ENCODE data around the gene LSR. TPM values are rescaled to one million over a fixed set of nuclear protein-coding genes. Genes with fewer than 3 reads are reported as not detected.
"Not testable (repeated sequence)": the region's sequence is repeated elsewhere in the genome, so short reads cannot be mapped to it uniquely, and the experiment has no call there.

The LSR gene
- total RNA-seq, 2 experiments from 2014 or later: 8.2 to 11.2 TPM

DNA sequence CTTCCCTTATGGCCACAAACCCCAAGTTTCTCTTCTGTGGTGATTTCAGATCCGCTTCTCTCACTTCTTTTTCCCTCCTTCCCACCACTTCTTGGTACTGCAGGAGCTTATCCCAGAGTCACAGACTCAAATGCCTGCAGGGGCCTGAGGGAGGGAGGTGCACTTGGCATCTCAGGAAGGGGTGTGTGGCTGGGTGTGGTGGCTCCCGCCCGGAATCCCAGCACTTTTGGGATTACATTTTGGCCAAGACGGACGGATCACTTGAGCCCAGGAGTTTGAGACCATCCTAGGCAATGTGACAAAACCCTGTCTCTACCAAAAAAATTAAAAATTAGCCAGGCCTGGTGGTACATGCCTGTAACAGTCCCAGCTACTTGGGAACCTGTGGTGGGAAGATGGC, 25.5 kb downstream of the LSR start:
- intact Hi-C loops (cut with micrococcal nuclease): no loop called here
- no peak overlapping the region for H3K4me3 Mint-ChIP-seq
- H3K4me1 Mint-ChIP-seq (ENCODE audit: low read depth): peaks cover 12% of the 10 kb centered on the region
- H3K27ac Mint-ChIP-seq: no peak overlapping the region
- no peaks in the 10 kb centered on the region for H3K9me3 Mint-ChIP-seq
- DNase-seq: no peak
- no peaks in the 10 kb centered on the region for H3K27me3 Mint-ChIP-seq (ENCODE audit: low read depth)
- peaks cover 20% of the 10 kb centered on the region for H3K36me3 Mint-ChIP-seq (ENCODE audit: low read depth)
- CTCF ChIA-PET: interaction anchor here (0.6 to 1.3 kb wide), 2 partner anchors 10 to 63 kb away, joined by 3 to 5 read pairs; no protein-coding TSS in a partner anchor

DNA sequence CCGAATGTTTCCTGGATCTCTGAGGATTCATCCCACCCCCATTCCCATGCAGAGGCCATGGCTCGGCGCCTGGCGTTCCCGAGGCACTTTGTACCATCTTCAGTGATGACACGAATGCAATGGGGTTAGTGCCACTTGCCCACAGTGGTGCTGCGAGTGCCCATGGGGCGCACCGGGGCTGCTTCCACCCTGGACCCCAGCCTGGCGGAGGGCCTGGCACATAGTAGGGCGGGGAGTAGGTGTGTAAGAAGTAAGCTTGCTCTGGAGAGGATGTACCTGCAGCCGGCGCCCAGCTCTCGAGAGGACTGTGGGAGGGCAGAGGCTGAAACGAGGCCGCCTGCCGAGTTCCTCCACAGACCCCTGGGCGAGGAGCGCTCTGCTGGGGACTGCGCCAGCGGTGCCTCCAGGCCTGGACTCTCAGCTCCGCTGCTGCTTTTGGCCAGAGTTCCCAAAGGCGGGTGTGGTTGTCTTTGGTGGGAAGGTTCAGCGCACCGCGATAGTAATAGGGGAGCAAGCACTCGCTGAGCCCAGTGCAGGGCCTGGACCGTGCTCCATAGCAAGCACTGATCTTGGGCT, 28.0 kb downstream of the LSR start:
- Mint-ChIP-seq H3K27ac (no peak overlapping the region), H3K27me3 (ENCODE audit: low read depth) (no peaks in the 10 kb centered on the region), H3K4me3 (no peak overlapping the region), H3K9me3 (no peaks in the 10 kb centered on the region), H3K4me1 (ENCODE audit: low read depth) (peaks cover 6% of the 10 kb centered on the region), H3K36me3 (ENCODE audit: low read depth) (peaks cover 12% of the 10 kb centered on the region)
- CTCF ChIA-PET: interaction anchor here (1.5 kb wide), 1 partner anchor 135 kb away, joined by 4 read pairs; no protein-coding TSS in a partner anchor
- no peak for DNase-seq
- intact Hi-C loops (cut with micrococcal nuclease): no loop called here

DNA sequence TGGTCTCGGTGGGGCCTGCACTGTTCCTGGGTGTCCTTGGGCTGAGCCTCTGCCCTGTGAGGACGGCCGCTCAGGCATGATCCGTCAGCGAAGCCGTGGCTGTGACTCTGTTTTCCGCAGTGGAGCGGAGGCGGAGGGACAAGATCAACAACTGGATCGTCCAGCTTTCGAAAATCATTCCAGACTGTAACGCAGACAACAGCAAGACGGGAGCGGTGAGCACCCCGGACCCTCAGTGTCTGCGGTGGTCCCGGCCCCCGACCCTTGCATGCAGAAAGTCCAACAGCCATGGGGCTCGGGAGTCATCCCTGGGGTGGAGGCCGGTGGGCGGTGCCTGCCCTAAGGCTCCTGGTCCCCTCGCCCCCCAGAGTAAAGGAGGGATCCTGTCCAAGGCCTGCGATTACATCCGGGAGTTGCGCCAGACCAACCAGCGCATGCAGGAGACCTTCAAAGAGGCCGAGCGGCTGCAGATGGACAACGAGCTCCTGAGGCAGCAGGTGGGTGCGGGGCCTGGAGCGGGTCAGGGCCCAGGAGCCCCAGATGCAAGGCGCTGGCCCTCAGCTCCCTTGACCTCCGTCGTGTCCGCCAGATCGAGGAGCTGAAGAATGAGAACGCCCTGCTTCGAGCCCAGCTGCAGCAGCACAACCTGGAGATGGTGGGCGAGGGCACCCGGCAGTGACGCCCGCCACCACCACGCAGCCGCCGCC, 29.9 kb downstream of the LSR start:
- Mint-ChIP-seq H3K36me3 (ENCODE audit: low read depth) (peaks cover 4% of the 10 kb centered on the region), H3K27me3 (ENCODE audit: low read depth) (peaks cover 12% of the 10 kb centered on the region), H3K27ac (no peak overlapping the region), H3K9me3 (no peaks in the 10 kb centered on the region), H3K4me1 (ENCODE audit: low read depth) (peaks cover 4% of the 10 kb centered on the region), H3K4me3 (no peak overlapping the region)
- CTCF ChIA-PET: no interaction called here
- DNase-seq: no peak
- intact Hi-C loops (cut with micrococcal nuclease): no loop called here

DNA sequence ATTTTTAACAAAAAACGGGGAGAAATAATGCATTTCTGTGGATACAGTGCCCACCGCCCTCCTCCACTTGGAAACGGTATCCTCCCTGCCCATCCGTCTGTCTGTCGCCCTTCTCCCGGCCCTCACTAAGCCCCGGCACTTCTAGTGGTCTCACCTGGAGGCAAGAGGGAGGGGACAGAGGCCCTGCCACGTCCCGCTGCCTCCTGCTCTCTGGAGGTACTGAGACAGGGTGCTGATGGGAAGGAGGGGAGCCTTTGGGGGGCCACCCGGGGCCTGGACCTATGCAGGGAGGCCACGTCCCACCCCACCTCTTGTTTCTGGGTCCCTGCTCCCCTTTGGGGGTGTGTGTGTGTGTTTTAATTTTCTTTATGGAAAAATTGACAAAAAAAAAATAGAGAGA, 30.6 kb downstream of the LSR start:
- Mint-ChIP-seq H3K27me3 (ENCODE audit: low read depth) (peaks cover 12% of the 10 kb centered on the region), H3K4me1 (ENCODE audit: low read depth) (peaks cover 4% of the 10 kb centered on the region), H3K27ac (no peak overlapping the region), H3K9me3 (no peaks in the 10 kb centered on the region), H3K36me3 (ENCODE audit: low read depth) (peaks cover 4% of the 10 kb centered on the region), H3K4me3 (no peak overlapping the region)
- CTCF ChIA-PET: interaction anchor here (0.6 to 0.7 kb wide), 2 partner anchors 339 to 349 kb away, joined by 3 to 4 read pairs; no protein-coding TSS in a partner anchor
- intact Hi-C loops (cut with micrococcal nuclease): no loop called here
- no peak for DNase-seq

DNA sequence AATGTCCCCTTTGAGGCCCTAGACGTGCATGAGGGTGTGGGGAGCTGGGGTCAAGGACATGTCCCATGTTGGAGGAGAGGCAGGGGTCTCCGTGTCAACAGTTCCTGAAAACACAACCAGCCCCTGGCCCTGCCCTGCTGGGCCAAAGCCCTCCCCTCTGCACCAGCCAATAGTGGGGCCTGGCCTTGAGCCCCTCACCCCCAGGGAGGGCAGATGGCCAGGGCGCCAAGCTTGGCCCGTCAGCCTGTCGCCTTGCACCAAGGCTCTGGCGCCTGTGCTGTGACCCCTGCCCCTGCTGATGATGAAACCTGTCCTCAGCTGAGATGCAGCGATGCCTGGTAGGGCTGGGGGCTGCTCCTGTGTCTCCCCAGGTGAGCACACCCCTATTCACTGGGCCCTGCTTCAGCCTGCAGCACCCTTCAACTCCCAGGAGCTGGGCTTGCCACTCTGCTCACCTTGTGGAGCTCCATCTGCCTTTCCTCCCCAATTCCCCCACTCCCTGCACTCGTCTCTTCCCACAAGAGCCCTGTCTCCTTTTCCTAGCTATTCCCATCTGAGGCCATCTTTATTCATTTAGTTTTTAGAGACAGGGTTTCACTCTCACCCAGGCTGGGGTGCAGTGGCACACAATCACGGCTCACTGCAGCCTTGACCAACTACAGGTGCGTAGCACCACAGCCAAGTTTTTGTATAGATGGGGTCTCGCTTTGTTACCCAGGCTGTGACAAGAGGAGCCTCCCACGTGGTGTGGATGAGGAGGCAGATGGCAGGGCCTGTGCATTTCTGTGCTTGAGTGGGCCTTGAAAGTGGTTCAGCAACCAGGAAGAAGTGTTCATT, 31.4 kb downstream of the LSR start:
- intact Hi-C loops (cut with micrococcal nuclease): no loop called here
- no peak overlapping the region for H3K27ac Mint-ChIP-seq
- no peak overlapping the region for H3K4me3 Mint-ChIP-seq
- H3K27me3 Mint-ChIP-seq (ENCODE audit: low read depth): peaks cover 16% of the 10 kb centered on the region
- H3K4me1 Mint-ChIP-seq (ENCODE audit: low read depth): peaks cover 4% of the 10 kb centered on the region
- CTCF ChIA-PET: interaction anchor here (0.6 to 0.7 kb wide), 4 partner anchors 46 to 350 kb away, joined by 3 to 4 read pairs (median 3); no protein-coding TSS in a partner anchor
- H3K36me3 Mint-ChIP-seq (ENCODE audit: low read depth): peaks cover 4% of the 10 kb centered on the region
- no peaks in the 10 kb centered on the region for H3K9me3 Mint-ChIP-seq
- no peak for DNase-seq

DNA sequence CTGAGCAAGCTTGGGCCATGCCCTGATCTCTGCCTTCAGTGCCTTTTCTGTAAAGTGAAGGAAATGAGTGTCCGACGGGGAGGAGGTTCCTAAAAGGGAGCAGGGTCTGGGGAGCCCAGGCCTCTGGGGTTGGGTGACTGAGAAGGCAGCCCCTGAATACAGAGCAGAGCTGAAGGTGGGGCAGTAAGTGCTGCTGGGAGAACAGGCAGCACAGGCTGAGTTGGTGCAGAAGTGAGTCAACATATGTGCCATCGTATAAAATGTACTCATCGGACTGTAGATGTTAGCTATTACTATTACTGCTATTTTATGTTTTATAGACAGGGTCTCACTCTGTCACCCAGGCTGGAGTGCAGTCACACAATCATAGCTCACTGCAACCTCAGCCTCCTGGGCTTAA, 32.5 kb downstream of the LSR start:
- H3K9me3 Mint-ChIP-seq: no peaks in the 10 kb centered on the region
- CTCF ChIA-PET: no interaction called here

DNA sequence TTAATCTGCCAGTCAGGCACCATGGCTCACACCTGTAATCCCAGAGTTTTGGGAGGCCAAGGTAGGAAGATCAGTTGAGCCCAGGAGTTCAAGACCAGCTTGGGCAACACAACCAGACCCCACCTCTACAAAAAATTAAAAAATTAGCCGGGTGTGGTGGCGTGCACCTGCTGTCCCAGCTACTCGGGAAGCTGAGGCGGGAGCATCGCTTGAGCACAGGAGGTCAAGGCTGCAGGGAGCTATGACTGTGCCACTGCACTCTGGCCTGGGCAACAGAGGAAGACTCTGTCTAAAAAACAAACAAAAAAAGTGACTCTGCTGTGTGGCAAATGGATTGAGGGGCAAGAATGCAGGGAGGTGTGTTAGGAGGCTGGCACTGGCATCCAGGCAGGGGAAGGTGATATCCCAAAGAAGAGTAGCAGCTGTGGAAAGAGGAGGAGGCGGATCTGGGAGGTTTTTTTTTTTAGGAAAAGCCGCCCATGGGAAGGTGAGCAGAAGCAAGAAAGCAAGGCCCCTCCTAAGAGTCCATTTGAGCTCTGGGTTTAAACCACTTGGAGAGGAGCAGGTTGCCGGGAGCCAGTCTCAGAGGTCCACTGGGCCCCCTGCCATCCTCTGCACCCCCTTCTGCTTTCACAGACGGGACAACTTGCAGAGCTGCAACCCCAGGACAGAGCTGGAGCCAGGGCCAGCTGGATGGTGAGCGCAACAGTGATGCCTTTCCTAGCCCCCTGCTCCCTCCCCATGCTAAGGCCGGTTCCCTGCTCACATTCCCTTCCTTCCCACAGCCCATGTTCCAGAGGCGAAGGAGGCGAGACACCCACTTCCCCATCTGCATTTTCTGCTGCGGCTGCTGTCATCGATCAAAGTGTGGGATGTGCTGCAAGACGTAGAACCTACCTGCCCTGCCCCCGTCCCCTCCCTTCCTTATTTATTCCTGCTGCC, 35.6 kb downstream of the LSR start:
- H3K36me3 Mint-ChIP-seq (ENCODE audit: low read depth): no peaks in the 10 kb centered on the region

More for the DNA sequence above, 32.5 kb downstream of the LSR start:
- intact Hi-C loops (cut with micrococcal nuclease): no loop called here
- Mint-ChIP-seq H3K36me3 (ENCODE audit: low read depth) (peaks cover 4% of the 10 kb centered on the region), H3K27ac (no peak overlapping the region), H3K4me1 (ENCODE audit: low read depth) (peaks cover 4% of the 10 kb centered on the region), H3K4me3 (no peak overlapping the region), H3K27me3 (ENCODE audit: low read depth) (peaks cover 16% of the 10 kb centered on the region)
- DNase-seq: no peak

DNA sequence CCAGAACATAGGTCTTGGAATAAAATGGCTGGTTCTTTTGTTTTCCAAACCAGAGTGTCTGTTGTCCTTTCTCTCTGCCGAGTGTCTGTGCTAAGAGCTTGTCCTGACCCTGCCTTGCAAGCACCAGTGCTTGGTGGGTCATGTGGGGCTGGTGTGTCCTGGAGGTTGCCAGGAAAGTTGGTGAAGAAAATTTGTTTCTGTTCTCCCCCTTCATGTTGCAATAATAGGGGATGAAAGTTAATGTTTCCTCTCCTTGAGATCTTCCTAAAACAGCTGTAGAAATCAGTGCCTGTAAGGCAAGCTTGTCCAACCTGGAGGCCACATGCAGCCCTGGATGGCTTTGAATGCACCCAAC, 36.3 kb downstream of the LSR start:
- no peaks in the 10 kb centered on the region for H3K36me3 Mint-ChIP-seq (ENCODE audit: low read depth)
- H3K27me3 Mint-ChIP-seq (ENCODE audit: low read depth): peaks cover 16% of the 10 kb centered on the region
- intact Hi-C loops (cut with micrococcal nuclease): no loop called here
- no peaks in the 10 kb centered on the region for H3K9me3 Mint-ChIP-seq
- no peak overlapping the region for H3K27ac Mint-ChIP-seq
- no peak overlapping the region for H3K4me3 Mint-ChIP-seq
- CTCF ChIA-PET: interaction anchor here (0.9 kb wide), 1 partner anchor 68 kb away, joined by 3 read pairs; no protein-coding TSS in a partner anchor
- peaks cover 4% of the 10 kb centered on the region for H3K4me1 Mint-ChIP-seq (ENCODE audit: low read depth)
- DNase-seq: no peak

More for the DNA sequence above, 35.6 kb downstream of the LSR start:
- Mint-ChIP-seq H3K9me3 (no peaks in the 10 kb centered on the region), H3K27me3 (ENCODE audit: low read depth) (peaks cover 16% of the 10 kb centered on the region), H3K27ac (no peak overlapping the region), H3K4me3 (no peak overlapping the region), H3K4me1 (ENCODE audit: low read depth) (peaks cover 4% of the 10 kb centered on the region)
- DNase-seq: no peak
- intact Hi-C loops (cut with micrococcal nuclease): no loop called here
- CTCF ChIA-PET: interaction anchor here (0.9 to 1.1 kb wide), 2 partner anchors 12 to 68 kb away, joined by 3 read pairs; no protein-coding TSS in a partner anchor

DNA sequence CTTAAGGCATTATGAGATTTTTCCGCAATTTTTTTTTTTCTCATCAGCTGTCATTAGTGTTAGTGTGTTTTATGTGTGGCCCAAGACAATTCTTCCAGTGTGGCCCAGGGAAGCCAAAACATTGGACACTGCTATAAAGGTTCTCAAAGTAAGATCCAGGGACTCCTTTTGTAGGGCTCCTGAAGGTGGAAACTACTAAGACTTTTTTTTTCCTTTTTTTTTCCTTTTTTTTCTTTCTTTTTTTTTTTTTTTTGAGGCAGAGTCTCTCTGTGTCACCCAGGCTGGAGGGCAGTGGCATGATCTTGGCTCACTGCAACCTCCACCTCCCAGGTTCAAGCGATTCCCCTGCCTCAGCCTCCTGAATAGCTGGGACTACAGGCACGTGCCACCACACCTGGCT, 36.7 kb downstream of the LSR start:
- intact Hi-C loops (cut with micrococcal nuclease); DNase-seq; H3K4me3 Mint-ChIP-seq; H3K9me3 Mint-ChIP-seq; H3K36me3 Mint-ChIP-seq (ENCODE audit: low read depth); H3K4me1 Mint-ChIP-seq (ENCODE audit: low read depth); H3K27ac Mint-ChIP-seq: not testable (repeated sequence)
- CTCF ChIA-PET: interaction anchor here (0.9 kb wide), 1 partner anchor 67 kb away, joined by 3 read pairs; no protein-coding TSS in a partner anchor
- peaks cover 16% of the 10 kb centered on the region for H3K27me3 Mint-ChIP-seq (ENCODE audit: low read depth)

DNA sequence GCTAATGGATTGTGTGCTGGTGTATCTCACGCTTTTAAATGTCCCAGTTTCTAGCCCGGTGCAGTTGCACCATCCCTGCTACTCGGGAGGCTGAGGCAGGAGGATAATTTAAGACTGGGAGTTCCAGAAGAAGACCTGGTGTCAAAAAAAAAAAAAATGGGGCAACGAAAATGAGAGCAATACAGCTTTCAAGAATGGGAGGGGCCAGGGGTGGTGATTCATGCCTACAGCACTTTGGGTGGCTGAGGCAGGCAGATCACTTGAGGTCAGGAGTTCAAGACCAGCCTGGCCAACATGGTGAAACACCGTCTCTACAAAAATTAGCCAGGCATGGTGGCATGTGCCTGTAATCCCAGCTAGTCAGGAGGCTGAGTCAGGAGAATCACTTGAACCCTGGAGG, 37.3 kb downstream of the LSR start:
- H3K9me3 Mint-ChIP-seq; intact Hi-C loops (cut with micrococcal nuclease); CTCF ChIA-PET; H3K4me3 Mint-ChIP-seq; H3K27ac Mint-ChIP-seq; H3K36me3 Mint-ChIP-seq (ENCODE audit: low read depth); H3K4me1 Mint-ChIP-seq (ENCODE audit: low read depth): not testable (repeated sequence)
- H3K27me3 Mint-ChIP-seq (ENCODE audit: low read depth): peaks cover 16% of the 10 kb centered on the region
- DNase-seq: peak; percentile 29

DNA sequence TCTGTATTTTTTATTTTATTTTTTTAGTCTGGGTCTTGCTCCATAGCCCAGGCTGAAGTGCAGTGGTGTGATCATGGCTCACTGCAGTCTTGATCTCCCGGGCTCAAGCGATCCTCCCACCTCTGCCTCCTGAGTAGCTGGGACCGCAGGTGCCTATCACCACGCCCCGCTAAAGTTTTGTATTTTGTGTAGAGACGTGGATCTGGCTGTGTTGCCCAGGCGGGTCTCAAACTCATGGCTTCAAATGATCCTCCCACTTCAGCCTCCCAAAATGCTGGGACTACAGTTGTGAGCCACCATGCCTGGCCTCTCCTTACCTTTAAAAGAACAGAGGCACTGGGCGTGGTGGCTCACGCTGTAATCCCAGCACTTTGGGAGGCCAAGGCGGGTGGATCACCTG, 38.9 kb downstream of the LSR start:
- no peak for DNase-seq
- CTCF ChIA-PET: no interaction called here
- Mint-ChIP-seq H3K4me1 (ENCODE audit: low read depth) (no peaks in the 10 kb centered on the region), H3K27me3 (ENCODE audit: low read depth) (peaks cover 12% of the 10 kb centered on the region), H3K4me3 (no peak overlapping the region), H3K9me3 (no peaks in the 10 kb centered on the region), H3K36me3 (ENCODE audit: low read depth) (no peaks in the 10 kb centered on the region), H3K27ac (no peak overlapping the region)
- intact Hi-C loops (cut with micrococcal nuclease): no loop called here
